ENCODE results near the gene MTHFD2L. TPM values are rescaled to one million over a fixed set of nuclear protein-coding genes. Genes with fewer than 3 reads are reported as not detected.

MTHFD2L gene
- total RNA-seq, 1 donor from 2014 or later, result 14.7 TPM

DNA sequence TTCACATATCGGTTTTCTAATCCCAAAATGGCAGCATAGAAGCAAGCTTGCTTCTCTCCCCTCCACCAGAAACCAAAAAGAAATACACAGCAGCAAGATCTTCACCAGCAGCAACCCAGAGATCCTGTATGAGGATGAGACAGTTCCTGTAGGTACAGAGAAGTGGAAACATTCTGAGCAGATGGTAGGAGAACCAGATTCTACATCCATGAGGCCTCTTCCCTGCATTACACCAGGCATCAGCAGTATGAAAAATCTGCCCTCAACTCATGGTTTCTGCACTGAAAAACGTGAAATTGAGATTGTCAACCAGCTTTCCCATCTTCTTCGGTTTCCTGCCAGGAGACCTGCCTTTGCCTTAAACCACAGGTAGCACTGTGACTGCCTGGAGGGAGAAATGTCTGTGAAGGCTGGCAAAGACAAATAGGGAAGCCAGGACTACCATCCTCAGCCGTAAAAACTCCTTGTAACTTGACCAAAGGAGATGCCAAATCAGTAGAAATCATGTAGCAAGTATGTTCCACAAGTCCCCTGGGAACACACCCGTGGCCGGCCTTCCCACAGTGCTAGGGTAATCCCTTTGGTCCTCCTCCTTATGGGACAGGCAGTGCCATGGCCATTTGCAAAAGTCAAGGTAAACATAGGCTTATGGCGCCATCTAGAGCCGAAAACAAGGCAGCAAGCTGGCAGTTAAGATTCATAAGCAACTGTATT is 24.0 kb upstream of the MTHFD2L start:
- Mint-ChIP-seq H3K27ac (ENCODE audit: unreplicated experiment) (peak overlapping the region; percentile 52), H3K27me3 (ENCODE audit: unreplicated experiment) (no peaks in the 10 kb centered on the region), H3K4me3 (ENCODE audit: unreplicated experiment) (no peak overlapping the region), H3K4me1 (ENCODE audit: unreplicated experiment) (peaks cover 10% of the 10 kb centered on the region), H3K36me3 (ENCODE audit: unreplicated experiment) (peaks cover 15% of the 10 kb centered on the region), H3K9me3 (ENCODE audit: unreplicated experiment) (peaks cover 28% of the 10 kb centered on the region)
- TF ChIP-seq, protein P1, sequence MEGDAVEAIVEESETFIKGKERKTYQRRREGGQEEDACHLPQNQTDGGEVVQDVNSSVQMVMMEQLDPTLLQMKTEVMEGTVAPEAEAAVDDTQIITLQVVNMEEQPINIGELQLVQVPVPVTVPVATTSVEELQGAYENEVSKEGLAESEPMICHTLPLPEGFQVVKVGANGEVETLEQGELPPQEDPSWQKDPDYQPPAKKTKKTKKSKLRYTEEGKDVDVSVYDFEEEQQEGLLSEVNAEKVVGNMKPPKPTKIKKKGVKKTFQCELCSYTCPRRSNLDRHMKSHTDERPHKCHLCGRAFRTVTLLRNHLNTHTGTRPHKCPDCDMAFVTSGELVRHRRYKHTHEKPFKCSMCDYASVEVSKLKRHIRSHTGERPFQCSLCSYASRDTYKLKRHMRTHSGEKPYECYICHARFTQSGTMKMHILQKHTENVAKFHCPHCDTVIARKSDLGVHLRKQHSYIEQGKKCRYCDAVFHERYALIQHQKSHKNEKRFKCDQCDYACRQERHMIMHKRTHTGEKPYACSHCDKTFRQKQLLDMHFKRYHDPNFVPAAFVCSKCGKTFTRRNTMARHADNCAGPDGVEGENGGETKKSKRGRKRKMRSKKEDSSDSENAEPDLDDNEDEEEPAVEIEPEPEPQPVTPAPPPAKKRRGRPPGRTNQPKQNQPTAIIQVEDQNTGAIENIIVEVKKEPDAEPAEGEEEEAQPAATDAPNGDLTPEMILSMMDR (IDR thresholded peaks at IDR 0.05), result peak; percentile 89
- peak; percentile 90 for DNase-seq (ENCODE audit: extremely low spot score, unreplicated experiment)

DNA sequence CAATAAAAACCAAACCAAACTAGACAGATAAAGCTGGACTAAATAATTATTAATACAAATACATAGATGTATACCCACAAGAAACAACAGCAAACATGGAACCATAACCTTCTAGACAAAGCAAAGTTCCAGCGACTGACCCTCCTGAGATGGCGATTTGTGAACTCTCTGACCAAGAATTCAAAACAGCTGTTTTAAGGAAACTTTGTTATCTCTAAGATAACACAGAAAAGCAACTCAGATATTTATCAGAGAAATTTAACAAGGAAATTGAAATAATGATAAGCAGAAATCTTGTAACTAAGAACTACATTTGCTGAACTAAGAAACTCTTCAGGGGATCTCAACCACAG is 23.4 kb upstream of the MTHFD2L start:
- no peaks in the 10 kb centered on the region for H3K27me3 Mint-ChIP-seq (ENCODE audit: unreplicated experiment)
- peaks cover 10% of the 10 kb centered on the region for H3K4me1 Mint-ChIP-seq (ENCODE audit: unreplicated experiment)
- no peak overlapping the region for H3K27ac Mint-ChIP-seq (ENCODE audit: unreplicated experiment)
- H3K36me3 Mint-ChIP-seq (ENCODE audit: unreplicated experiment), result peaks cover 11% of the 10 kb centered on the region
- TF ChIP-seq, protein P1 (IDR thresholded peaks at IDR 0.05), result no peak
- no peak for DNase-seq (ENCODE audit: extremely low spot score, unreplicated experiment)
- no peak overlapping the region for H3K4me3 Mint-ChIP-seq (ENCODE audit: unreplicated experiment)
- H3K9me3 Mint-ChIP-seq (ENCODE audit: unreplicated experiment), result peaks cover 23% of the 10 kb centered on the region

DNA sequence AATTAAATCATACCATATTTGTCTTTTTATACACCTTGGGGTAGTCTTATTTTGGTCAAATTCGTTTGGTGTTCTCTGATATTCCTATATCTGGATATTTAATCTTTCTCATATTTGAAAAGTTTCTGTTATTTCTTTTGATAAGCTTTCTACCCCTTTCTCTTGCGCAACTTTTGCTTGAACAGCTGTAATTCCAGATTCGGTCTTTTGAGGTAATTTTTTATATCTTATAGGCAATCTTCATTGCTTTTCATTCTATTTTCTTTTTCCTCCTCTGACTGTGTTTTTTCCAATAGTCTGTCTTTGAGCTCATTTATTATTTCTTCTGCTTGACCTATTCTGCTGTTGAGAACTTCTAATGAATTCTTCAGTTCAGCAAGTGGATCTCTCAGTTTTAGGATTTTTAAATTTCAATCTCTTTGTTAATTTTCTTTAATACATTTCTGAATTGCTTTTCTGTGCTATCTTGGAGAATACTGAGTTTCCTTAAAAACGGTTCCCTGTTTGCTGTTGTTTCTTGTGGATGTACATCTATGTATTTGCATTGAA is 11.3 kb upstream of the MTHFD2L start:
- Mint-ChIP-seq H3K4me3 (ENCODE audit: unreplicated experiment) (no peak overlapping the region), H3K27ac (ENCODE audit: unreplicated experiment) (no peak overlapping the region), H3K27me3 (ENCODE audit: unreplicated experiment) (no peaks in the 10 kb centered on the region), H3K9me3 (ENCODE audit: unreplicated experiment) (peaks cover 9% of the 10 kb centered on the region), H3K4me1 (ENCODE audit: unreplicated experiment) (no peaks in the 10 kb centered on the region), H3K36me3 (ENCODE audit: unreplicated experiment) (peaks cover 12% of the 10 kb centered on the region)
- DNase-seq (ENCODE audit: extremely low spot score, unreplicated experiment), result no peak
- TF ChIP-seq, protein P1 (IDR thresholded peaks at IDR 0.05), result no peak

DNA sequence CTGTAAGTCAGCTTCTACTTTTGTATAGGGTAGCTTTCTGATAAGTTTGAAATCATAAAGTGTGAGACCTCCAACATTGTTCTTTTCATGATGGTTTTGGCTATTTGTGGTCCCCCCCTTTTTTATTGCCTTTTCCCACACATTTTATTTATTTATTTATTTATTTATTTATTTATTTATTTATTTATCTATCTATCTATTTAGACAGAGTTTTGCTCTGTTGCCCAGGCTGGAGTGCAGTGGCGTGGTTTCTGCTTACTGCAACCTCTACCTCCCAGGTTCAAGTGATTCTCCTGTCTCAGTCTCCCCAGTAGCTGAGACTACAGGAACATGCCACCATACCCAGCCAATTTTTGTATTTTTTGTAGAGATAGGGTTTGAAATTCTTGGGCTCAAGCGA is 9.7 kb upstream of the MTHFD2L start:
- H3K36me3 Mint-ChIP-seq (ENCODE audit: unreplicated experiment), result peaks cover 12% of the 10 kb centered on the region
- H3K27ac Mint-ChIP-seq (ENCODE audit: unreplicated experiment), result no peak overlapping the region
- no peaks in the 10 kb centered on the region for H3K27me3 Mint-ChIP-seq (ENCODE audit: unreplicated experiment)
- H3K4me3 Mint-ChIP-seq (ENCODE audit: unreplicated experiment), result no peak overlapping the region
- TF ChIP-seq, protein P1 (IDR thresholded peaks at IDR 0.05), result no peak
- no peak for DNase-seq (ENCODE audit: extremely low spot score, unreplicated experiment)
- H3K4me1 Mint-ChIP-seq (ENCODE audit: unreplicated experiment), result no peaks in the 10 kb centered on the region
- peaks cover 9% of the 10 kb centered on the region for H3K9me3 Mint-ChIP-seq (ENCODE audit: unreplicated experiment)

DNA sequence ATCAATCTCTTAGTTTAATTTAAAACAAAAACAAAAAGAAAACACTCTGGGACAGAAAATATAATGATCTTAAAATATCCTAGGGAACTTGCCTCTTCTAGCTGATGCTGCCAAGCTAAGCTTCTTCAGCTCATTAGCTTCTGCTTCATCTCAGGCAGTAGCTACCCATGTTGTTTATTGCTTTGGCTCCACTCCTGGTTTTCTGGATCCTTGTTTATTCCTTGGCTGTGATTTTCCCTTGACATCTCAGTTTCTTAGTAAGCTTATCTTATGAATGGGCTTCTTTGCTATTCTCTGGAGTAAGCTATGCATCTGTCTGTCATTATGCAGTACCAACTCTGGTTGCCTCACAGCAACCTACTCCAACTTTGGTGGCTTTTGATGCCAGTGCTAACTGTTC is 5.1 kb upstream of the MTHFD2L start:
- no peak overlapping the region for H3K27ac Mint-ChIP-seq (ENCODE audit: unreplicated experiment)
- DNase-seq (ENCODE audit: extremely low spot score, unreplicated experiment), result no peak
- no peaks in the 10 kb centered on the region for H3K36me3 Mint-ChIP-seq (ENCODE audit: unreplicated experiment)

More for the DNA sequence above, 5.1 kb upstream of the MTHFD2L start:
- Mint-ChIP-seq H3K4me3 (ENCODE audit: unreplicated experiment) (no peak overlapping the region), H3K4me1 (ENCODE audit: unreplicated experiment) (peaks cover 13% of the 10 kb centered on the region), H3K27me3 (ENCODE audit: unreplicated experiment) (no peaks in the 10 kb centered on the region), H3K9me3 (ENCODE audit: unreplicated experiment) (no peaks in the 10 kb centered on the region)
- TF ChIP-seq, protein P1 (IDR thresholded peaks at IDR 0.05), result no peak

All from osteocyte (in vitro differentiated cells).